ENCODE data around the gene RYR3. TPM values are rescaled to one million over a fixed set of nuclear protein-coding genes. Genes with fewer than 3 reads are reported as not detected.

RYR3 gene
- total RNA-seq, 1 donor from 2014 or later, result 4.8 TPM

DNA sequence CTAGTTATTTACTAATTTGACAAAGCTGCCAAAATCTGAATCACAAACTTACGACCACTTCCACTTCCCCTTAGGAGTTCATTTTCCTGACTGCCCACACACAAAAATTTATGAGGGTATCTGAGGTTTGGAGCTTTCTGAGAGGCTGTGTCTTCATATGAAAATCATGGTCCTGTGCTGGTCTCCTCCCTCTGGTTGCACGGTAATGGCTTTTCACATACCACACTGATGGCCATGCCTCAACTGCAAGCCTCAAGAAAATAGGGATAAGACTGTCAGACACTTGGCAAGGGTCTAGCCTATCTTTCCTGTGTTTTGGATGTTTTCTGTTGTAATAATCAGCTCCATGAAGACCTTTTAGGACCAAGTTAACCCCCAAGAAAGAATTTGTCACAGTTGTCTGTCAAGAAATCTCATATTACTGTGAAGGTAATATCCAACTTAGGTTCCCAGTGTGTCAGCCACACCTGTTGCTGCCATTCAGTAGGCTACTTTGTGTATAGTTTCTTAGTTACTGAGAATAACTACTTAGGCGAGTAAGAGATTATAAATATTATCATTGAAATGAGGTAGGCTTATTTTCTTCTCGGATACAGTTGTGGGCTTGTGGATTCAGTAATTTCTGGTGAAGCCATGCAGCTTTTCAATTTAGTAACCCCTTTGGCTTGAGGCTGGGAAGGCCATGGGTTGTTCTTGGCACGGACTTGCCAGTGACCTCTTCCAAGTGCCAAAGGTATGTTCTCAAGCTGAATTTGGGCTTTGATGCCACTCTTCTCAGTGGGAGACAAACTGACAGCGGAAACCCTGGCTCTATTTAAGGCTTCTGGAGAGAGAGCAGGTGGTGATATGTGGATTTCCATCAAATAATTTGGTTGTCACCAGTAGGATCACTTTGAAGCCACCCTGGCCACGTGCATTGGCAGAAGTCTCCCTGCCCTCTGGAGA is 101.1 kb downstream of the RYR3 start:
- Mint-ChIP-seq H3K27ac (ENCODE audit: unreplicated experiment) (no peak overlapping the region), H3K4me3 (ENCODE audit: unreplicated experiment) (no peak overlapping the region), H3K9me3 (ENCODE audit: unreplicated experiment) (no peaks in the 10 kb centered on the region), H3K27me3 (ENCODE audit: unreplicated experiment) (peaks cover 1% of the 10 kb centered on the region), H3K4me1 (ENCODE audit: unreplicated experiment) (no peaks in the 10 kb centered on the region), H3K36me3 (ENCODE audit: low read depth, unreplicated experiment) (peaks cover 6% of the 10 kb centered on the region)
- no peak for DNase-seq (ENCODE audit: low spot score)
- TF ChIP-seq, protein P1, sequence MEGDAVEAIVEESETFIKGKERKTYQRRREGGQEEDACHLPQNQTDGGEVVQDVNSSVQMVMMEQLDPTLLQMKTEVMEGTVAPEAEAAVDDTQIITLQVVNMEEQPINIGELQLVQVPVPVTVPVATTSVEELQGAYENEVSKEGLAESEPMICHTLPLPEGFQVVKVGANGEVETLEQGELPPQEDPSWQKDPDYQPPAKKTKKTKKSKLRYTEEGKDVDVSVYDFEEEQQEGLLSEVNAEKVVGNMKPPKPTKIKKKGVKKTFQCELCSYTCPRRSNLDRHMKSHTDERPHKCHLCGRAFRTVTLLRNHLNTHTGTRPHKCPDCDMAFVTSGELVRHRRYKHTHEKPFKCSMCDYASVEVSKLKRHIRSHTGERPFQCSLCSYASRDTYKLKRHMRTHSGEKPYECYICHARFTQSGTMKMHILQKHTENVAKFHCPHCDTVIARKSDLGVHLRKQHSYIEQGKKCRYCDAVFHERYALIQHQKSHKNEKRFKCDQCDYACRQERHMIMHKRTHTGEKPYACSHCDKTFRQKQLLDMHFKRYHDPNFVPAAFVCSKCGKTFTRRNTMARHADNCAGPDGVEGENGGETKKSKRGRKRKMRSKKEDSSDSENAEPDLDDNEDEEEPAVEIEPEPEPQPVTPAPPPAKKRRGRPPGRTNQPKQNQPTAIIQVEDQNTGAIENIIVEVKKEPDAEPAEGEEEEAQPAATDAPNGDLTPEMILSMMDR (IDR thresholded peaks at IDR 0.05; ENCODE audit: unreplicated experiment), result no peak

DNA sequence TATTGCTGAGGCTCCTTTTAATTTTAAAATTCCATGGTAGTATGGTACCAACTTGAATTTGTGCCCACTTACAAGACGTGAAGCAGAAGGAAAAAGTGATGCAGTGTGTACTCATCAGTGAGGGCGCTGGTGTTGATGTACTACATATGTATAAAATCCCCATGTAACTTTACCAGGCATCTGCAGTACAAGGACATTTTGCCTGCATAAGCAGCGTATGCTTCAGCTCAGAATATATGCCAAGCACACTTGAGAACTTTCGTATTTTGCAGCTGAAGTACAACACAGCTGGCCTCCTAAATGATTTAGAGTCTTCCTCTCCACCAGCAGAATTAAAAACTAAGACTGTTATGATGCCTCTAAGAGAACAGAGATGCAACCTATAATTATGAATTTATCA is 108.9 kb downstream of the RYR3 start:
- no peaks in the 10 kb centered on the region for H3K9me3 Mint-ChIP-seq (ENCODE audit: unreplicated experiment)
- no peak overlapping the region for H3K4me3 Mint-ChIP-seq (ENCODE audit: unreplicated experiment)
- no peak overlapping the region for H3K27ac Mint-ChIP-seq (ENCODE audit: unreplicated experiment)
- TF ChIP-seq, protein P1 (IDR thresholded peaks at IDR 0.05; ENCODE audit: unreplicated experiment), result no peak
- DNase-seq (ENCODE audit: low spot score), result no peak
- no peaks in the 10 kb centered on the region for H3K4me1 Mint-ChIP-seq (ENCODE audit: unreplicated experiment)
- H3K36me3 Mint-ChIP-seq (ENCODE audit: low read depth, unreplicated experiment), result no peaks in the 10 kb centered on the region
- H3K27me3 Mint-ChIP-seq (ENCODE audit: unreplicated experiment), result no peaks in the 10 kb centered on the region

- H3K36me3 Mint-ChIP-seq (ENCODE audit: low read depth, unreplicated experiment), result no peaks in the 10 kb centered on the region
- H3K9me3 Mint-ChIP-seq (ENCODE audit: unreplicated experiment), result no peaks in the 10 kb centered on the region
- TF ChIP-seq, protein P1 (IDR thresholded peaks at IDR 0.05; ENCODE audit: unreplicated experiment), result no peak
- no peak for DNase-seq (ENCODE audit: low spot score)
- H3K27ac Mint-ChIP-seq (ENCODE audit: unreplicated experiment), result no peak overlapping the region
- H3K27me3 Mint-ChIP-seq (ENCODE audit: unreplicated experiment), result no peaks in the 10 kb centered on the region
- H3K4me3 Mint-ChIP-seq (ENCODE audit: unreplicated experiment), result no peak overlapping the region
- H3K4me1 Mint-ChIP-seq (ENCODE audit: unreplicated experiment), result no peaks in the 10 kb centered on the region
Observed at GRCh38 chr15:33424025-33424424, 113.3 kb downstream of the RYR3 start.

DNA sequence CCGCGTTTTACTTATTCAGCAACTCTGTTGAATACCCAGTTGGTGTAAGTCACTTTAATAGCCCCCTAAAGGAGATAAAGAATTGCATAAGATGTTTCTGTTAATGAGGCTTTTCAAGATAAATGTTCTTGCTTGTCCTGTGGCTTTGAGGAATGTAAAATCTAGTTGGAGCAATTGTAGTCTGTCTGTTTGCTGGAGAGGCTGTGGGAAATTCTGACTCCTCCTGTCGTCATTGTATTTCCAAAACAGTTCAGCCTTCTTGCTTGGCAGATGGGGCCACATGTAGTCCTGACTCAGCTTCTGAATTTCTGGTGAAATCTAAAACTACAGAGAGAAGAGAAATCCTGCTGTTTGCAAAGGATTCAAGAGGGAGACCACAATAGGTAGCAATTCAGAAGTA is 114.4 kb downstream of the RYR3 start:
- no peak for DNase-seq (ENCODE audit: low spot score)
- Mint-ChIP-seq H3K27me3 (ENCODE audit: unreplicated experiment) (no peaks in the 10 kb centered on the region), H3K9me3 (ENCODE audit: unreplicated experiment) (no peaks in the 10 kb centered on the region), H3K36me3 (ENCODE audit: low read depth, unreplicated experiment) (no peaks in the 10 kb centered on the region), H3K27ac (ENCODE audit: unreplicated experiment) (no peak overlapping the region), H3K4me1 (ENCODE audit: unreplicated experiment) (peaks cover 5% of the 10 kb centered on the region), H3K4me3 (ENCODE audit: unreplicated experiment) (no peak overlapping the region)
- TF ChIP-seq, protein P1 (IDR thresholded peaks at IDR 0.05; ENCODE audit: unreplicated experiment), result no peak

- Mint-ChIP-seq H3K4me1 (ENCODE audit: unreplicated experiment) (peaks cover 15% of the 10 kb centered on the region), H3K27me3 (ENCODE audit: unreplicated experiment) (peaks cover 2% of the 10 kb centered on the region), H3K36me3 (ENCODE audit: low read depth, unreplicated experiment) (no peaks in the 10 kb centered on the region), H3K4me3 (ENCODE audit: unreplicated experiment) (no peak overlapping the region), H3K27ac (ENCODE audit: unreplicated experiment) (no peak overlapping the region), H3K9me3 (ENCODE audit: unreplicated experiment) (no peaks in the 10 kb centered on the region)
- TF ChIP-seq, protein P1 (IDR thresholded peaks at IDR 0.05; ENCODE audit: unreplicated experiment), result no peak
- no peak for DNase-seq (ENCODE audit: low spot score)
Observed at GRCh38 chr15:33430577-33430976, 119.8 kb downstream of the RYR3 start.

Data from endothelial cell (in vitro differentiated cells).